GOT3 (cell line): Measurements from ENCODE around the gene VWA5B2.
"Not testable (repeated sequence)": the region's sequence is repeated elsewhere in the genome, so short reads cannot be mapped to it uniquely, and the experiment has no call there.

Source experiments
- DNase-seq: peaks from one replicate; lab custom pipeline; 2025; ENCODE audit warnings: mixed read lengths; lab: John Stamatoyannopoulos, UW

VWA5B2 gene

GRCh38 chr3:184241447-184242296 lies 12.3 kb downstream of the VWA5B2 start:
- no peak for DNase-seq

GRCh38 chr3:184242297-184242685 lies 12.9 kb downstream of the VWA5B2 start:
- DNase-seq = no peak

- peak; percentile 77 for DNase-seq
Observed at GRCh38 chr3:184248454-184249411, 19.3 kb downstream of the VWA5B2 start, which contains the start of gene ALG3. Gene ALG3, minus strand, starts transcription at chr3:184248962. Its CDS starts 22 bp downstream, at chr3:184248940.

- DNase-seq = peak; percentile 94
Observed at GRCh38 chr3:184249412-184250166, 20.2 kb downstream of the VWA5B2 start, which contains the start of gene EEF1AKMT4. Gene EEF1AKMT4, plus strand, starts transcription at chr3:184249672. Its CDS starts 23 bp downstream, at chr3:184249695.

- peak; percentile 67 for DNase-seq
Observed at GRCh38 chr3:184250167-184250828, 20.9 kb downstream of the VWA5B2 start.

- DNase-seq = no peak
Observed at GRCh38 chr3:184255291-184256039, 26.1 kb downstream of the VWA5B2 start.

- DNase-seq = no peak
Observed at GRCh38 chr3:184257083-184257915, 27.9 kb downstream of the VWA5B2 start.

- DNase-seq = no peak
Observed at GRCh38 chr3:184258926-184259325, 29.5 kb downstream of the VWA5B2 start.

GRCh38 chr3:184259396-184259877 lies 30.1 kb downstream of the VWA5B2 start:
- DNase-seq = no peak

- DNase-seq = no peak
Observed at GRCh38 chr3:184259878-184260723, 30.7 kb downstream of the VWA5B2 start.

- no peak for DNase-seq
Observed at GRCh38 chr3:184260724-184261269, 31.4 kb downstream of the VWA5B2 start.

GRCh38 chr3:184261270-184261853 lies 32.0 kb downstream of the VWA5B2 start, which contains the start of gene CAMK2N2:
Gene CAMK2N2, minus strand, starts transcription at chr3:184261553. Its CDS starts 268 bp downstream, at chr3:184261285.
- DNase-seq = no peak

- DNase-seq = no peak
Observed at GRCh38 chr3:184261854-184262763, 32.7 kb downstream of the VWA5B2 start.

- no peak for DNase-seq
Observed at GRCh38 chr3:184262764-184263179, 33.4 kb downstream of the VWA5B2 start.

- not testable (repeated sequence) for DNase-seq
Observed at GRCh38 chr3:184267249-184267648, 37.9 kb downstream of the VWA5B2 start.

- DNase-seq = no peak
Observed at GRCh38 chr3:184272269-184272668, 42.9 kb downstream of the VWA5B2 start.

- no peak for DNase-seq
Observed at GRCh38 chr3:184275381-184275701, 46.0 kb downstream of the VWA5B2 start.
